HG03565 (cell line): ENCODE measurements around the gene CPT1C.
"Not testable (repeated sequence)": the region's sequence is repeated elsewhere in the genome, so short reads cannot be mapped to it uniquely, and the experiment has no call there.

Source experiments
- ATAC-seq: cut with Tn5 transposase; IDR thresholded peaks from one replicate; pipeline ENCODE4 v1.9.1; 2021; ENCODE audit warnings: mild to moderate bottlenecking, moderate library complexity; ENCODE audit not compliant: unreplicated experiment

CPT1C gene

GRCh38 chr19:49700563-49700962 lies 9.6 kb downstream of the CPT1C start:
- ATAC-seq: no peak

- ATAC-seq: no peak
These were observed 10.4 kb downstream of the CPT1C start for GRCh38 chr19:49701271-49701786.

GRCh38 chr19:49704888-49705642 lies 14.1 kb downstream of the CPT1C start:
- no peak for ATAC-seq

GRCh38 chr19:49705919-49706318 lies 15.0 kb downstream of the CPT1C start:
- ATAC-seq: no peak

GRCh38 chr19:49710372-49710951 lies 19.5 kb downstream of the CPT1C start:
- no peak for ATAC-seq

- no peak for ATAC-seq
These were observed 21.5 kb downstream of the CPT1C start for GRCh38 chr19:49712397-49712859.

- ATAC-seq: no peak
These were observed 22.4 kb downstream of the CPT1C start for GRCh38 chr19:49713236-49713845.

GRCh38 chr19:49716154-49716553 lies 25.2 kb downstream of the CPT1C start:
- ATAC-seq: no peak

- no peak for ATAC-seq
These were observed 27.6 kb downstream of the CPT1C start for GRCh38 chr19:49718511-49718910.

GRCh38 chr19:49718991-49719390 lies 28.1 kb downstream of the CPT1C start:
- no peak for ATAC-seq

- not testable (repeated sequence) for ATAC-seq
These were observed 28.5 kb downstream of the CPT1C start for GRCh38 chr19:49719420-49719819.

GRCh38 chr19:49727217-49728030 lies 36.5 kb downstream of the CPT1C start:
- no peak for ATAC-seq

- no peak for ATAC-seq
These were observed 39.2 kb downstream of the CPT1C start for GRCh38 chr19:49730166-49730565.

GRCh38 chr19:49738268-49738667 lies 47.4 kb downstream of the CPT1C start:
- ATAC-seq: no peak

GRCh38 chr19:49739098-49739497 lies 48.2 kb downstream of the CPT1C start:
- no peak for ATAC-seq

- ATAC-seq: no peak
These were observed 49.0 kb downstream of the CPT1C start for GRCh38 chr19:49739933-49740332.

GRCh38 chr19:49741210-49741844 lies 50.4 kb downstream of the CPT1C start:
- no peak for ATAC-seq

GRCh38 chr19:49744946-49745381 lies 54.0 kb downstream of the CPT1C start:
- ATAC-seq: no peak

- ATAC-seq: no peak
These were observed 55.5 kb downstream of the CPT1C start for GRCh38 chr19:49746206-49746958.
